ENCODE data around the gene CELF4.

DNA sequence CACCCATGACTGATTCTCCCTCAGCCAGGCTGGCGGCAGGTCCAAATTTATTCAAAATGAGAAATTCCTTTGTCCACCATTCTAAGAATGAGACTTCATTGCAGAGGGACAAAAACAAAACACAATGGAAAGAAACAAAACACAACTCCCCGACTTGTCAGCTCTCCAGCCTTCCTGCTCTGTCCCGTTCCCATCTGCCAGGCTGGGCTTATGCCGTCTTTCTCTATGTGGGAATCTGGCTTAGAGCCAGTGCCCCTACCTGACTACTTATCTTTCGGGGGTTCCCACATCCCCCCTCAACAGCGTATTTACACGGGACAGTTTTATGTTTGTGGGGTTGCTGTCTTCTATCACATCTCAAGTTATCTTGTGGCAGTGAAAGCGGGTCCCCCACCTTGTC, 13.8 kb downstream of the CELF4 start:
- TF ChIP-seq, protein P1, sequence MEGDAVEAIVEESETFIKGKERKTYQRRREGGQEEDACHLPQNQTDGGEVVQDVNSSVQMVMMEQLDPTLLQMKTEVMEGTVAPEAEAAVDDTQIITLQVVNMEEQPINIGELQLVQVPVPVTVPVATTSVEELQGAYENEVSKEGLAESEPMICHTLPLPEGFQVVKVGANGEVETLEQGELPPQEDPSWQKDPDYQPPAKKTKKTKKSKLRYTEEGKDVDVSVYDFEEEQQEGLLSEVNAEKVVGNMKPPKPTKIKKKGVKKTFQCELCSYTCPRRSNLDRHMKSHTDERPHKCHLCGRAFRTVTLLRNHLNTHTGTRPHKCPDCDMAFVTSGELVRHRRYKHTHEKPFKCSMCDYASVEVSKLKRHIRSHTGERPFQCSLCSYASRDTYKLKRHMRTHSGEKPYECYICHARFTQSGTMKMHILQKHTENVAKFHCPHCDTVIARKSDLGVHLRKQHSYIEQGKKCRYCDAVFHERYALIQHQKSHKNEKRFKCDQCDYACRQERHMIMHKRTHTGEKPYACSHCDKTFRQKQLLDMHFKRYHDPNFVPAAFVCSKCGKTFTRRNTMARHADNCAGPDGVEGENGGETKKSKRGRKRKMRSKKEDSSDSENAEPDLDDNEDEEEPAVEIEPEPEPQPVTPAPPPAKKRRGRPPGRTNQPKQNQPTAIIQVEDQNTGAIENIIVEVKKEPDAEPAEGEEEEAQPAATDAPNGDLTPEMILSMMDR (IDR thresholded peaks at IDR 0.05): no peak
- TF ChIP-seq POLR2A (IDR thresholded peaks at IDR 0.05): no peak

Measured in body of pancreas (tissue), 4 donors.